ENCODE data around the gene TMEM207. TPM values are rescaled to one million over a fixed set of nuclear protein-coding genes. Genes with fewer than 3 reads are reported as not detected.

TMEM207 gene
- not detected for total RNA-seq
- total RNA-seq (2013): not detected
- total RNA-seq: 0 reads per million in 29 experiments

DNA sequence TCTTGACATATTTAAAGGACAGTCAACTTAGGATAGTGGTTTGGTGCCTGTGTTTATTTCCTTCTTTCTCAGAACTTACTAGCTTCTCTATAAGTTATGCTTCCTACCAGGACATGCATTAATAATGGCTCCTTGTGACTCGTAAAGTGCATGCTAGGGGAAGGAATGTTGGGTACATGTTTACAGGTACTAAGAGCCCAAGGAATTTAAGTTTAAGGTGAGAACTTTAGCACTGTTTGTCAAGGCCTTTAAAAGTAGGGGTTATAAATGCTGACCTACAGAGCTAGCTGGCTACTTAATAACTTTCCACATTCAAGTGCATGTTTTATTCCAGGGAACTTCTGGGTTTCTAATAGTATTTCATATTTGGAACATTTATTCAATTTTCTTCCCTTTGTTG, at the start of gene TMEM207:
TMEM207 (minus strand) TSS at position 101 of the 400 bp plus-strand sequence; CDS start at position 9, 92 bp downstream.
- 100% methylated on average over 1 of the region's 1 CpG for WGBS (ENCODE audit: insufficient coverage)
- no peak for ATAC-seq (replicated peaks in 1 of 4)
- ChIA-PET CTCF (interaction anchor here in 1 of 2 donors (0.5 kb wide), 1 partner anchor 65 kb away, joined by 4 read pairs; no protein-coding TSS in a partner anchor), POLR2A (no interaction called here)
- Mint-ChIP-seq H3K27ac (no peak within 1 kb of the TSS), H3K36me3 (no peaks in the 10 kb centered on the region), H3K4me3 (no peak within 1 kb of the TSS), H3K27me3 (peaks cover 0 to 5% of the 10 kb centered on the region in 2 donors), H3K4me1 (peaks cover 13 to 16% (median 14%) of the 10 kb centered on the region in 3 donors), H3K9me3 (no peaks in the 10 kb centered on the region)
- Histone ChIP-seq H3K27ac (ENCODE audit: low read length) (no peak within 1 kb of the TSS), H3K4me1 (ENCODE audit: control insufficient read depth in 1 of 2, extremely low read depth in 1 of 2, insufficient read depth in 2 of 2, low read length in 2 of 2) (peaks cover 0 to 9% of the 10 kb centered on the region in 2 experiments), H3K36me3 (ENCODE audit: control insufficient read depth in 2 of 2, extremely low read depth in 1 of 2, insufficient read depth in 1 of 2, low read length in 1 of 2) (no peaks in the 10 kb centered on the region), H3K27me3 (replicated peaks in 1 of 2; ENCODE audit: control insufficient read depth in 2 of 2, extremely low read depth in 1 of 2, insufficient read depth in 2 of 2, low read length in 1 of 2) (no peaks in the 10 kb centered on the region), H3K9me3 (no peaks in the 10 kb centered on the region), H3K4me3 (ENCODE audit: control insufficient read depth in 1 of 2, extremely low read depth in 1 of 2, low read length in 1 of 2) (no peak within 1 kb of the TSS)
- DNase-seq: no peak

DNA sequence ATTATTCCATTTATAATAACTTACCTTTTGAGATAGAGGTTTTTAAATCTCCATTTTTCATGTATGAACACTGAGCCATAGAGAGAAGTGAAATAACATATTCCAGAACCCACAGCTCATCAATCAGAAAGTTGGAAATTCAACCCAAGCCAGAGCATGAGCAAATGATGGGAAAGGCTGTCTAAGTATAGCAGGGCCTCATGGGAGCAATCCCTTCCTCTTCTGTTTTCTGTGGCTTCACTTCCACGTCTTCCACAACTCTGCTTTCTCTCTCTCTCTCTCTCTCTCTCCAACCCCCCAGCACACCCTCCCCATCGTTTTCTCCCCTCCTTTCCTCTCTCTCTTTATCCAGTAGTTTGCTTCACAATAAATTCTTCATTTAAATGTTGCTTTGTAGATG, 49.4 kb upstream of the TMEM207 start:
- H3K36me3 ChIP-seq (ENCODE audit: control insufficient read depth in 2 of 2, extremely low read depth in 1 of 2, insufficient read depth in 1 of 2, low read length in 1 of 2): no peaks in the 10 kb centered on the region
- H3K4me3 ChIP-seq (ENCODE audit: control insufficient read depth in 1 of 2, extremely low read depth in 1 of 2, low read length in 1 of 2): no peak overlapping the region
- no CpG with 5 or more reads among the region's 2 CpGs for WGBS (ENCODE audit: insufficient coverage)
- Mint-ChIP-seq H3K27ac (no peak overlapping the region), H3K9me3 (no peaks in the 10 kb centered on the region), H3K27me3 (peaks cover 14 to 39% of the 10 kb centered on the region in 2 donors), H3K4me1 (no peaks in the 10 kb centered on the region), H3K4me3 (no peak overlapping the region), H3K36me3 (no peaks in the 10 kb centered on the region)
- H3K27ac ChIP-seq (ENCODE audit: low read length): no peak overlapping the region
- CTCF ChIA-PET: no interaction called here
- POLR2A ChIA-PET: interaction anchor here in 1 of 2 donors (0.6 to 0.8 kb wide), 2 partner anchors 12 to 975 kb away, joined by 3 read pairs; no protein-coding TSS in a partner anchor
- no peaks in the 10 kb centered on the region for H3K4me1 ChIP-seq (ENCODE audit: control insufficient read depth in 1 of 2, extremely low read depth in 1 of 2, insufficient read depth in 2 of 2, low read length in 2 of 2)
- H3K27me3 ChIP-seq (replicated peaks in 1 of 2; ENCODE audit: control insufficient read depth in 2 of 2, extremely low read depth in 1 of 2, insufficient read depth in 2 of 2, low read length in 1 of 2): peaks cover 0 to 5% of the 10 kb centered on the region in 2 experiments
- no peaks in the 10 kb centered on the region for H3K9me3 ChIP-seq
- ATAC-seq (replicated peaks in 1 of 4) (no peak), DNase-seq (no peak)

DNA sequence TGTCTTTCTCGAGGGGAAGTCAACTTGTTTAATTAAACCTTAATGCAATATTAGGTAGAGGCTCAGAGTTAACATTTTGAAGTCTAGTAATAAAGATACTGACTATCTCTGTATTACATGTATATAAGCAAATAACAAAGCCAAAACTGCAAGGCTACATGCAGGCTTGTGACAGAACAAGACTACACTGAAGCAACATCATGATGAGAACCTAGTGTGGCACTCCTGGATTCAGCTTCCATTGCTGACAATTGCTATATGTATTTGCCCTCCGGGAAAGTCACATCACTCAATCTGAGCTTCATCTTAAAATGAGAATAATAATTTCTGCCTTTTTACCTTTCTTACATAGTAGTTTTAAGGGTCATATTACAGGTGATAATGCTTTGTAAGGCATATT, 48.6 kb upstream of the TMEM207 start:
- no CpG with 5 or more reads among the region's 2 CpGs for WGBS (ENCODE audit: insufficient coverage)
- ChIA-PET POLR2A (interaction anchor here in 1 of 2 donors (0.9 kb wide), 1 partner anchor 10 kb away, joined by 3 read pairs; no protein-coding TSS in a partner anchor), CTCF (no interaction called here)
- Histone ChIP-seq H3K9me3 (no peaks in the 10 kb centered on the region), H3K36me3 (ENCODE audit: control insufficient read depth in 2 of 2, extremely low read depth in 1 of 2, insufficient read depth in 1 of 2, low read length in 1 of 2) (no peaks in the 10 kb centered on the region), H3K4me3 (ENCODE audit: control insufficient read depth in 1 of 2, extremely low read depth in 1 of 2, low read length in 1 of 2) (no peak overlapping the region), H3K4me1 (ENCODE audit: control insufficient read depth in 1 of 2, extremely low read depth in 1 of 2, insufficient read depth in 2 of 2, low read length in 2 of 2) (no peaks in the 10 kb centered on the region), H3K27me3 (replicated peaks in 1 of 2; ENCODE audit: control insufficient read depth in 2 of 2, extremely low read depth in 1 of 2, insufficient read depth in 2 of 2, low read length in 1 of 2) (no peaks in the 10 kb centered on the region), H3K27ac (ENCODE audit: low read length) (no peak overlapping the region)
- H3K4me3 Mint-ChIP-seq: no peak overlapping the region
- no peaks in the 10 kb centered on the region for H3K36me3 Mint-ChIP-seq
- no peak for DNase-seq
- ATAC-seq (replicated peaks in 1 of 4): no peak
- no peak overlapping the region for H3K27ac Mint-ChIP-seq
- H3K4me1 Mint-ChIP-seq: no peaks in the 10 kb centered on the region
- H3K9me3 Mint-ChIP-seq: no peaks in the 10 kb centered on the region
- peaks cover 18 to 38% of the 10 kb centered on the region in 2 donors for H3K27me3 Mint-ChIP-seq

DNA sequence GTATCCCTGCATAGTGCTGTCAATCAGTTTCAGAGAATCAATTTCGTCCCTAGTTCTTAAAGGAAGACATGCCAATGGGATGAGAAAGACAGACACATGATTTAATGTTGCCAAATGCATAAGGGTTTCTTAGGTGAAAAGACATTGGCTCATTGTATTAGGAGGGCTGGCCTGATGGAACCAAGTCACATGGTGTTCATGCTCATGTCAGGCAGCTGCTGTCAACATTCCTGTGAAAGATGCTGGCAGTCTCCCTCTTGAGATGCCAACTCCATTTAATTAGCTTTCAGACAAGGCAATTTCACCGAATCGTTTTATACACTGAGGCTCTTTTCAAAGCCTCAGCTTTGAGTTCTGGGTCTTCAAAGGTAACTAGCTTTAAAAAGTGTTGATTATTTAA, 48.1 kb upstream of the TMEM207 start:
- no peak for ATAC-seq (replicated peaks in 1 of 4)
- H3K9me3 ChIP-seq: no peaks in the 10 kb centered on the region
- 80% methylated on average over 1 of the region's 3 CpGs for whole genome bisulfite sequencing (ENCODE audit: insufficient coverage)
- H3K4me1 ChIP-seq (ENCODE audit: control insufficient read depth in 1 of 2, extremely low read depth in 1 of 2, insufficient read depth in 2 of 2, low read length in 2 of 2): no peaks in the 10 kb centered on the region
- no peaks in the 10 kb centered on the region for H3K36me3 Mint-ChIP-seq
- peaks cover 14 to 37% of the 10 kb centered on the region in 2 donors for H3K27me3 Mint-ChIP-seq
- no peak for DNase-seq
- ChIA-PET CTCF (no interaction called here), POLR2A (interaction anchor here in 1 of 2 donors (0.9 kb wide), 1 partner anchor 11 kb away, joined by 3 read pairs; no protein-coding TSS in a partner anchor)
- H3K27ac ChIP-seq (ENCODE audit: low read length): no peak overlapping the region
- no peaks in the 10 kb centered on the region for H3K4me1 Mint-ChIP-seq
- H3K4me3 ChIP-seq (ENCODE audit: control insufficient read depth in 1 of 2, extremely low read depth in 1 of 2, low read length in 1 of 2): no peak overlapping the region
- H3K27ac Mint-ChIP-seq: no peak overlapping the region
- no peaks in the 10 kb centered on the region for H3K9me3 Mint-ChIP-seq
- H3K4me3 Mint-ChIP-seq: no peak overlapping the region
- H3K27me3 ChIP-seq (replicated peaks in 1 of 2; ENCODE audit: control insufficient read depth in 2 of 2, extremely low read depth in 1 of 2, insufficient read depth in 2 of 2, low read length in 1 of 2): no peaks in the 10 kb centered on the region
- H3K36me3 ChIP-seq (ENCODE audit: control insufficient read depth in 2 of 2, extremely low read depth in 1 of 2, insufficient read depth in 1 of 2, low read length in 1 of 2): no peaks in the 10 kb centered on the region

DNA sequence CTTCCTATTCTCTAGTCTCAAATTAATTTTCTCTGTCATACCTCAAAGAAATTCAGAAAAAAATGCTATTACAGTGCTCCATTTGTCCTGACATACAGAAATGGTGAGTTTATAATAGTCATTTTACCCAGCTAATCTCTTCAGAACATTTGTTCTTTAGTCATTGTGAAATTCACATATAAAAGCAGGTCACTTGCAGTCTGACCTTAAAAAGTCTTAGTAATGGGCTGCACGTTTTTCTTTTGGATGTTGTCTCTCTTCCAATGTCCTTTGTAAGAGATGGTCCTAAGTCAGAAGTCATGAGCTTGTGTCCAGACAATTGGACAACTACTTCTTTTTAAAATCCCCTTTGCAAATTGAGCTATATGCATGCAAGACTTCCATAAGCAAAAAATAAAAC, 47.2 kb upstream of the TMEM207 start:
- POLR2A ChIA-PET: no interaction called here
- no peaks in the 10 kb centered on the region for H3K9me3 Mint-ChIP-seq

DNA sequence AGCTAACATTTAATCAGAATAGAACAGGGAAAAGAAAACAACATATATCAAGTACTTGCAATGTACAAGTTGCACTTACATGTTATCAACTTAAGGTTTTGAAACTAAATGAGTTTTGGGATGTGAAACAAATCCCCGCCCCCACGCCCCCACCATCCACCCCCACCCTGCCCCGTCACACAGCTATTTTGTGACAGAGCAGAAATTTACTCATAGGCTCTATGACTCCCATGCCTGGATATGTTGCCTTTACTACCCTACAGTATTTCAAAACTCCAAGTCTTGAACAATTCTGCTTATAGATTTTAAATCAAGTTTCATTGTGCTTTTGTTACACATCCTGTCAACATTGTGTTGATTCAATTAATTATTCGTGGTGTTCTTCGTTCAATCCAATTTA, 46.1 kb upstream of the TMEM207 start:
- CTCF ChIA-PET: no interaction called here
- Histone ChIP-seq H3K27ac (ENCODE audit: low read length) (no peak overlapping the region), H3K4me3 (ENCODE audit: control insufficient read depth in 1 of 2, extremely low read depth in 1 of 2, low read length in 1 of 2) (no peak overlapping the region), H3K9me3 (no peaks in the 10 kb centered on the region), H3K4me1 (ENCODE audit: control insufficient read depth in 1 of 2, extremely low read depth in 1 of 2, insufficient read depth in 2 of 2, low read length in 2 of 2) (no peaks in the 10 kb centered on the region), H3K27me3 (replicated peaks in 1 of 2; ENCODE audit: control insufficient read depth in 2 of 2, extremely low read depth in 1 of 2, insufficient read depth in 2 of 2, low read length in 1 of 2) (peaks cover 0 to 3% of the 10 kb centered on the region in 2 experiments), H3K36me3 (ENCODE audit: control insufficient read depth in 2 of 2, extremely low read depth in 1 of 2, insufficient read depth in 1 of 2, low read length in 1 of 2) (no peaks in the 10 kb centered on the region)
- no peaks in the 10 kb centered on the region for H3K4me1 Mint-ChIP-seq
- H3K9me3 Mint-ChIP-seq: no peaks in the 10 kb centered on the region
- DNase-seq: no peak
- H3K27ac Mint-ChIP-seq: no peak overlapping the region
- peaks cover 22 to 42% of the 10 kb centered on the region in 2 donors for H3K27me3 Mint-ChIP-seq
- H3K4me3 Mint-ChIP-seq: no peak overlapping the region
- ATAC-seq (replicated peaks in 1 of 4): no peak
- no peaks in the 10 kb centered on the region for H3K36me3 Mint-ChIP-seq
- POLR2A ChIA-PET: no interaction called here
- no CpG with 5 or more reads among the region's 5 CpGs for WGBS (ENCODE audit: insufficient coverage)

More for the DNA sequence above, 47.2 kb upstream of the TMEM207 start:
- Histone ChIP-seq H3K27ac (ENCODE audit: low read length) (no peak overlapping the region), H3K27me3 (replicated peaks in 1 of 2; ENCODE audit: control insufficient read depth in 2 of 2, extremely low read depth in 1 of 2, insufficient read depth in 2 of 2, low read length in 1 of 2) (no peaks in the 10 kb centered on the region), H3K9me3 (no peaks in the 10 kb centered on the region), H3K4me1 (ENCODE audit: control insufficient read depth in 1 of 2, extremely low read depth in 1 of 2, insufficient read depth in 2 of 2, low read length in 2 of 2) (no peaks in the 10 kb centered on the region), H3K4me3 (ENCODE audit: control insufficient read depth in 1 of 2, extremely low read depth in 1 of 2, low read length in 1 of 2) (no peak overlapping the region), H3K36me3 (ENCODE audit: control insufficient read depth in 2 of 2, extremely low read depth in 1 of 2, insufficient read depth in 1 of 2, low read length in 1 of 2) (no peaks in the 10 kb centered on the region)
- no peaks in the 10 kb centered on the region for H3K36me3 Mint-ChIP-seq
- H3K27me3 Mint-ChIP-seq: peaks cover 13 to 42% of the 10 kb centered on the region in 2 donors
- H3K4me1 Mint-ChIP-seq: no peaks in the 10 kb centered on the region
- 33% methylated on average over 1 of the region's 1 CpG for WGBS (ENCODE audit: insufficient coverage)
- no peak overlapping the region for H3K4me3 Mint-ChIP-seq
- CTCF ChIA-PET: no interaction called here
- no peak overlapping the region for H3K27ac Mint-ChIP-seq
- DNase-seq (no peak), ATAC-seq (replicated peaks in 1 of 4) (no peak)

DNA sequence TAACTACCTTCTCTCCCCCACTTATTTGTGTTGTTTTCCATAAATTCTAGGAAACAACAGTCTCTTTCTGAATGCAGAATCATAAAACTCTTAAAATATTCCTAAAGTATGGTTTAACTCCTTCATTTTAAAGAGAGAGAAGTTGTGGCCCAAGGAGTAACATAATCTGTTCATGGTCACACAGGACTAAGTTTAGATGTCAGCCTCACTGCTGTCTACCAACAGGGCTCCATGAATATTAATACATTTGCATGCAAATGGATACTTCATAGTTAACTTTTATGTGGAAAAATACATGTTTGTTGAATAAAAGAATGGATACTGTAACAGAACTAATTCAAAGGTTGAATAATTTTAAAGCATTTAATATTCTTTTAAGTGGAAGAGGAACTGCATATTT, 45.7 kb upstream of the TMEM207 start:
- no peak for DNase-seq
- no peaks in the 10 kb centered on the region for H3K36me3 Mint-ChIP-seq
- no peak overlapping the region for H3K27ac ChIP-seq (ENCODE audit: low read length)
- H3K4me3 ChIP-seq (ENCODE audit: control insufficient read depth in 1 of 2, extremely low read depth in 1 of 2, low read length in 1 of 2): no peak overlapping the region
- no peaks in the 10 kb centered on the region for H3K4me1 Mint-ChIP-seq
- ChIA-PET POLR2A (no interaction called here), CTCF (no interaction called here)
- H3K4me3 Mint-ChIP-seq: no peak overlapping the region
- H3K9me3 Mint-ChIP-seq: no peaks in the 10 kb centered on the region
- no peak overlapping the region for H3K27ac Mint-ChIP-seq
- H3K27me3 ChIP-seq (replicated peaks in 1 of 2; ENCODE audit: control insufficient read depth in 2 of 2, extremely low read depth in 1 of 2, insufficient read depth in 2 of 2, low read length in 1 of 2): peaks cover 0 to 3% of the 10 kb centered on the region in 2 experiments
- H3K36me3 ChIP-seq (ENCODE audit: control insufficient read depth in 2 of 2, extremely low read depth in 1 of 2, insufficient read depth in 1 of 2, low read length in 1 of 2): no peaks in the 10 kb centered on the region
- no peak for ATAC-seq (replicated peaks in 1 of 4)
- no peaks in the 10 kb centered on the region for H3K4me1 ChIP-seq (ENCODE audit: control insufficient read depth in 1 of 2, extremely low read depth in 1 of 2, insufficient read depth in 2 of 2, low read length in 2 of 2)
- H3K27me3 Mint-ChIP-seq: peaks cover 21 to 41% of the 10 kb centered on the region in 2 donors
- no peaks in the 10 kb centered on the region for H3K9me3 ChIP-seq

Data from T-cell (primary cell).